ENCODE data around the gene IRF2BP1.

IRF2BP1 gene

DNA sequence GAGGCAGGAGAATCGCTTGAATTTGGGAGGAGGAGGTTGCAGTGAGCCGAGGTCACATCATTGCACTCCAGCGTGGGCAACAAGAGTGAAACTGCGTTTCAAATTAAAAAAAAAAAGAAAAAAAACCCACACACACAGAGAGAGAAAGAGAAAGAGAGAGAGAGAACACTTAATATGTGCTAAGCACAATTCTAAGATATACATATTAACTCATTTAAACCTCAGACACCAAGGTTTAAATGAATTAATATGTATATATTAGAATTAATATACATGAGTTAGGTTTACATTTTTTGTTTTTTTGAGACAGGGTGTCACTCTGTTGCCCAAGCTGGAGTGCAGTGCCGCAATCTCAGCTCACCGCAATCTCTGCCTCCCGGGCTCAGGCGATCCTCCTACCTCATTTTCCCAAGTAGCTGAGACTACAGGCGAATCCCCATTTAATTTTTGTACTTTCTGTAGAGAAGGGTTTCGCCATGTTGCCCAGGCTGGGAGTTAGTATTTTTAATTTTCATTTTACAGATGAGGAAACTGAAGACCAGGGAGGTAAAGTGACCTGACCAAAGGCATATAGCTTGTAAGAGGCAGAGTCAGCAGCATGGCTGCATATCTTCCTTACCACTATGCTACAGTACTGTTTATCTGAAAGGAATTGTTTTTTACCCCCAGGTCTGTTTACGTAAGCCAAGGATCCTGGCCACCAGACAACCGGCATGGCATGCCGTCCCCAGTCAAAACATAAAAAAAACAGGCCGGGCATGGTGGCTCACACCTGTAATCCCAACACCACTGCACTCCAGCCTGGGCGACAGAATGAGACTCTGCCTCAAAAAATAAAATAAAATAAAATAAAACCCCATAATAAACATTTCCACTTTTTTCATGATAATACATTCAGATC is 25.3 kb downstream of the IRF2BP1 start:
- DNase-seq = no peak

DNA sequence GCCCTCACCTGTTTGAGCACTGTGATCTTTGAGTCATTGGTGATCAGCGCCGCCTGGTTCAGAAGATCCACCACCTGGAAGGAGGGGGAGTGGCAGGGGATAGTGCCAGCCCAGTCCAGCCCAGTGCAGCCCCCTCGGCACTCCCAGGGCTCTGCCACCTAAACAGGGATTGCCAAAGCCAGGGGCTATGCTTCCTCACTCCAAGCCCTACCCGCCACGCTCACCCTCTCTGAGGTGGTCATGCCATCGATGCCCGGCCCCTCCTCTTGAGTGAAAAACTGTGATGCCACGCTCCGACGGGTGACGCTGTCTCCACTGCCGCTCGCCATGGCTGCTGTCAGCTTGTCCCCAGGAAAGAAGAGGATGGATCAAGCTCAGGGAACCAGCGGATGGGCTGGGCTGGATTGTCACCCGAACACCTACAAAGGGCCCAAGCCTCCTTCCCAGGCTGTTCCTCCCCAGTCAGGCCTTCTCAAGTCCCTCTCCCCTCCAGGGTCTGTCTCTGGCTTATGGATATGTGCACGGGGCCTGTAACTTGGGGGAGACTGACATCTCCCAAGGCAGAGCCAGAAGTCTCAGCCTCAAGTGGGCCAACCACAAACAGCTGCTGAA is 31.7 kb downstream of the IRF2BP1 start:
- DNase-seq = no peak

DNA sequence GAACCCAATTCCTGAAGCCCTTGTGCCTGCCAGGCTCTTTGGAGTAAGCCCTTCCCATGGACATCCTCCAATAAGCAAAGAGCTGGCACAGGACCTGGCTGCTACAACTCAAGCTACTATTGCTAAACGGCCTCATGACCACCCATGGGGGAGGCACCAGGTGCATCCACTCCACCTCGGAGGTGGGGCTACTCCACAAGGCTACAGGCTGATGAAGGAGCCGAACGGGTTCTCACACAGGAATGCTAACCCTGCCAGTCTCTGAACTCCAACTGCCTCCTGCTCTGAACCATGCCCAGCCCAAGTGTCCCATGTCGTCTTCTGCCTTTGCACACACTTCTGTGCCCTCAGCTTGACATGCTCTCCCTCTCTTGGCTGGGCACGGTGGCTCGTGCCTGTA is 33.0 kb downstream of the IRF2BP1 start:
- DNase-seq = no peak

DNA sequence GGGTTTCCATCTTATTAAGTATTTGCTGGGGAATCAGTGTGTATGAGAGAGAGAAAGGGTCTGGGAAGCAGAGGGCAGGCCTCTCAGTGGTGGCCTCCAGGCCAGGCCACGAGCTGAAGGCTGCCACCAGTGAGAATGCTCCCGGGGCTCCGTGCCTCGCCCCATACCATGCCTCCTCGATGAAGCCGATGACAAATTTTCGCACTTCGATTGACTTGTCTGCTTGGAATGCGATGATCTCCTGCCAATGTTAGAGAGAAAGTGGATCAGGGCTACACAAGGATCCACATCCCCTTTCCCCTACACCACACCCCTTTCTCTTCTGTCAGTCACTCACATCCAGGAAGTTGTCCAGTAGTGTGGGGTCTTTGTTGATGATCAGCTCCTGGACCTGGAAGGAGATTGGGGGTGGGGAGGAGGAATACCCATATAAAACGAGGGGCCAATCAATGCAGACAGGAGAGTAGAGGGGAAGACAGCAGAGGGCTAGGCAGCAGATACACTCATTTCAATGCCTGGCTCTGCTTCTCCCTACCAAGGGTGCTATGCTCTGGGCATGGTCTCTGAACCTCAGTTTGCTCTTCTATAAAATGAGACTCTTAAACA is 33.7 kb downstream of the IRF2BP1 start:
- no peak for DNase-seq

DNA sequence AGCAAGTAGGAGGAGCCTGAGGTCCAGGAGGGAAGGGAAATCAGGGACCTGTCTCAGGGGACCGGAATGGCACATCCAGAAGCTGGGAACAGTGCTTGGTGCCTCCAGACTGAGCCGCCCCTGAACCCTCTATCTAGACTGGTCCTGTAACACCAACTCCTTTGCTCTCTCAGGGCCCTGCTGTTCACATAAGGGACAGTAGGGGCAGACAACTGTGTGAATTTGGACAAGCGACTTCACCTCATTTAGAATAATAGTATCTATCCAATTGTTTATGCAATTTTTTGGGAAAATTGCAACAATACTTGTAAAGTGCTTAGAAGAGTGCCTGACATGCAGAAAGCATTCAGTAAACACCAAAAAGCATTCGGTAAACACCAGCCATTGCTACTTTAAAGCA is 37.0 kb downstream of the IRF2BP1 start:
- no peak for DNase-seq

DNA sequence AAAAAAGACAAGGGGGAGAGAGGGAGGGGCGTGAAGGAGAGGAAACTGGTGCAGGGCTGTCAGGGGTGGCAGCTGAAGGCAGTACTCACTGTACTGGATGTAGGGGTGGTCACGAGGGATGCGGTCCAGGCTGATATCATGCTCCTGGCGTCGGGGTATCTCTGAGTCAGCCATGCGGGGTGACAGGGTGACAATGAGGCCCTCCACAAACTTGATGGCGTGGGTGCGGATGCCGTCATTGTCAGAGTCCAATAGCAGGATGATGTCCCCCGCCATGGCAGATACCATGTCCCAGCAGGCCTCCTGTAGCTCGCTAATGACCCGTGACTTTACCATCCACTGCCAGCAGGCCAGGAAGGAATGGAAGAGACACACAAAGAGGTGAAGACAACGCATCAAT is 38.3 kb downstream of the IRF2BP1 start:
- DNase-seq = no peak

DNA sequence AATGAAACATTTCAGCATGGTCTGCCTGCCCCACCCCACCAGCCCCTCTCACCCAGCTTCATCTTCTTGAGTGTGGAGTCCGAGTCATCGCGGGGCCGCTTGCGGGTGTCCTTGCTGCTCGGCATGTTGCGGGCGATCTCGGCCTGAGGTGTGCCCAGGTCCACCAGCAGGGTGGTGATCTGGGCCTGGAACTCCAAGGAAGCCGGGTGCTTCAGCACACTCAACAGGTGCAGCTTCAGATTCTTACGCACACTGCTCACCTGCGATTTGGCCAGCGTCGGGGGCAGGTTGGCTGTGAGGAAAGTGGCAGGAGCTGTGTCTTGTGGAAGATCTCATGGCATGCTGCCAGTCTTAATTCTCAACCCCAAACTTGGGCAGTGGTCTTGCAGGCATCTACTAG is 43.7 kb downstream of the IRF2BP1 start:
- no peak for DNase-seq

DNA sequence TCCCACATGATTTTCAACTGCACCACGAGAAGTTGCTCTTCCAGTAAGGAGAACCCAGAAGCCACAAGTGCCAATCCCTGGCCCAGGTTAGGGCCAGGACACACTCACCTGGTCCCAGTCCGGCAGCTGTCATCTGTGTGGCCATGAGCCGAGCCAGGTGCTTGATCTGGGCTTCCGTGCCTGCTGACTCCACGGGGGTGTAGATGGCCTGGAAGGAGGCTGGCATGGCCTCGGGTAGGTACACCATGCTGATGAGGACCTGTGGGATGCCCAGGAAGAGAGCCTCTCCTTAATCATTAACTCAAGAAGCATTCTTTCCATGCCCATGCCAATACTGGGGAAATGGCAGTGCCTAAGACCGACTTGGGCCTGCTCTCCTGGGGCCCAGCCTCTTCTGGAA is 51.0 kb downstream of the IRF2BP1 start:
- DNase-seq = no peak

All from suppressor macrophage treated with lipopolysaccharide for 4 hours (primary cell).